GM18502 (cell line): ENCODE measurements around the gene SIRPG.
"Not testable (repeated sequence)": the region's sequence is repeated elsewhere in the genome, so short reads cannot be mapped to it uniquely, and the experiment has no call there.

ENCODE experiments used
- ATAC-seq: cut with Tn5 transposase; IDR thresholded peaks from one replicate; pipeline ENCODE4 v1.9.1; 2021; ENCODE audit warnings: mild to moderate bottlenecking; ENCODE audit not compliant: unreplicated experiment, poor library complexity

Gene SIRPG

DNA sequence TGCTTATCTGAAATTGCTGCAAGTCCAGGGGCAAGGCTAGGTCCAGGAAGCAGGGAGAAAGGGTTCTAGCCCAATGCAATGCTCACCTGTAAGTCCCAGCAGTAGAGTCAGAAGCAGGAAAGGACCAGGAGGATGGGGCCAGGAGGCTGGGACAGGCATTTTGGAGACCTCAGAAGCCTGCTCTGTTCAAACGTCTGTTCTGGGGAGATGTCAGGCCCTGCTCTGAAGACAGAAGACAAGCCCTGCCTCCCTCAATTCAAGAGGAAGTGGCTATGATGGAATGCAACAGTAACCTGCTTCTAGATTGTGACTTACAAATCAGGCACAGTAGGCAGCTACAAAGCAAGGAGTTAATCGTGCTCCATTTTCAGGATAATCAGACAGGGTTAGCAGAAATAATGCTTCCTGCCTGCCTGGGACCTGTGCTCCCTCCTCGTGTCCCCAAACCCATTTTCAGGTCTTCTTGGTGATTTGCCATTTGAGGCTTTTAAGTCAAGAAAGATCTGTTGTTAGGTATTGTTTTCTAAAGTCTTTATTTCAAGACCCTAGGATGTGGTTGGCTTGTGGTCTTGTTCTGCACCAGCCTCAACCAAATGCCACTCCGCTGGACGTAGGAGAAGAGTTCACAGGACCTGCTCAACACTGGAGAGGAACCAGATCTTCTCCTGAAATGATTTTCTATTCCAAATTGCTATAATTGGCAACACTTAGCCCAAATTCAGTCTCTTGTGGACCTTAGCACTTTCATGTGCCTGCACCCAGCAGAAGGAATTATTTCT, at the start of gene SIRPG:
SIRPG (minus strand) TSS at position 224 of the 779 bp plus-strand sequence; CDS start at position 159, 65 bp downstream.
- no peak for ATAC-seq

DNA sequence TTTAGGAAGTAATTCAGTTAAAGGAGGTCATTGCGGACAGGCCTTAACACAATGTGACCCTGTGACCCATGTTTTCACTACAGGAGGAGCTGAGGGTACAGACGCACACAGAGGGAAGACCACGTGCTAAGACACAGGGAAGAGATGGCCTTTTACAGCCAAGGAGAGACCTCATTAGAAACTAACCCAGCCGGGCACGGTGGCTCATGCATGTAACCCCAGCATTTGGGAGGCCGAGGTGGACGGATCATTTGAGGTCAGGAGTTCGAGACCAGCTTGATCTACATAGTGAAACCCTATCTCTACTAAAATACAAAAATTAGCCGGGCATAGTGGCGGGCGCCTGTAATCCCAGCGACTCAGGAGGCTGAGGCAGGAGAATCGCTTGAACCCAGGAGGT, 49.3 kb upstream of the SIRPG start:
- ATAC-seq = not testable (repeated sequence)

DNA sequence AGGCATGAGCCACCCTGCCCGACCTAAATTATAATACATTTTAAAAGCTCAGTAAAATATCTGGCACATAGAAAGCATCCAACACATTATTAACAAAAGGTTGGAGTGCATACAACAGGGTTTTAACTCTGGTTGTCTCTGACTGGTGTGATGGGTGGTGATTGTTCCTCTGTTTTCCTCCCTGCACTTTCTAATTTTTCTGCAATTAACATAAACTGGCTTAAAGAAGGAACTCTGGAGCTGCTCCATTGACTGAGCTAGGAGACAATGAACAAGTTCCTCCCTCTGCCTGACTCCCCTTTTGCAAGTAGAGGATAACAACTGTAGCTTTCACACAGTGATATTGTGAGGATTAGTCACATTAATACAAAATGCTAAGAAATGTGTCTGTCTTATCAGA, 48.5 kb upstream of the SIRPG start:
- no peak for ATAC-seq

DNA sequence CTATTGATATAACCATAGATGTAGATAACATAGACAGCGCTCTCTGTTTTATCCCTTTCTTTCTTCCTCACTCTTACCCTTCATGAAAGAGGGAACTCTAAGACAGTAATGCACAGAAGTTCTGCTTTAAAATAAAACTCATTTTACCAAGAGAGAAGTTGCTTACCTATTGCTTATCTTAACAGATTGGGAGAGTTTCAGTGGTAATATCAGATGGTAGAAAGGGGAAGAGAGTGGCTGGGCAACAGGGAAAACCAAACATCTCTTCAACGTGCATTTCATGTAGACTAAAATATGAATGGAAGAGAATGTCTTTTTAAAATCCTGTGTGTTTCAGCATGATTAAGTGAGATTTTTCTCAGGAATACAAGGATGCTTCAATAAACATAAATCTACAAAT, 45.3 kb upstream of the SIRPG start:
- ATAC-seq = no peak

DNA sequence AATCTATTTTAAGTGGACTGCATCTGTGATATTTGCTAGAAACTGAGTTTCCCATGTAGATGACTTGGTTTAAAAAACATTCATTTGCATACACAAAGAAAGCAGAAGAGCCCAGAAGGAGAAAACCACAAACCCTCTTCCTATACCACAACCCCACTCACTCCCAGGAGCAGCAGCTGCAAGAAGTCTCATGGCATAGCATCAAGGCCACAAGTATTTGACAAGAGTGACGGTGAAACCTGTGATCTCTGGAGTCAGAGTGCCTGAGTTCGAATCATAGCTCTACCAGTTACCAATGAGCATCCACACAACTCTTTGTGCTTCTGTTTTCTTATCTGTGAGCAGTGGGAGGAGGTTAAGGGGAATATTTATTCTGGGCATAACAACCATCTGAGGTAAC, 44.7 kb upstream of the SIRPG start:
- no peak for ATAC-seq

DNA sequence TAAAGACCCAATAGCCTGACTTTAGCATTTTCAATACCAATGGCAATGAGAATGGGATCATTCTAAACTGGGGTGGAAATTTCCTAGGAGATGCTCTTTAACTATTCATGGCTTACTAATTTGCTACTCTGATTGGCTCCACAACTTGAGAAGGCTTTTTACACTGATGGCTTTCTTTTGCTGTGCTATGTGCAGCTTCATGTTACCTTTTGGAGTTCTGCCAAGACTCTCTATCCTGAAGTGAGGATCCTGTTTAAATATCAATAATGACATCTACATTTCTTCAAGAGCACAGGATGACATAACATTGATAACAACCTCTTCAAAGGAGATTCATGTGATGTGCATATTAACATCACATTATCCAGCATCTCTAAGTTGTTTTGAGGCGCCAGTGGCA, 43.4 kb upstream of the SIRPG start:
- no peak for ATAC-seq

DNA sequence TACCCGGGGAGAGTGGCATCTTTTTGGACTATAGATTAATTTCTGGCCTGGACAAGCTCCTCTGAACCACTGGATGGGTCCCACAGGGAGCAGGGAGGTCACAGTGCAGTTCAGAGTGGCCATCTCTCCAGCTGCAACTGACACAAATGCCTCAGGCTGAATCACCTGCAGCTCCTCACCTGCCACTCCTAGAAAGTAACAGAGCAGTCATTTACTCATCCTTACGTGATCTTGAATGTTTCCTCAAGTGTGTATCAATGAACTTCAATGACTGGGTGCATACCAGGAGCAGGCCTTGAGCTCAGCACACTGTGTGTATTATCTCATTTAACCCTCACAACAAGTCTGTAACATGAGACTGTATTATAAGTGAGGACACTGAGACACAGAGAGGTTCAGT, 40.0 kb upstream of the SIRPG start:
- ATAC-seq = no peak

DNA sequence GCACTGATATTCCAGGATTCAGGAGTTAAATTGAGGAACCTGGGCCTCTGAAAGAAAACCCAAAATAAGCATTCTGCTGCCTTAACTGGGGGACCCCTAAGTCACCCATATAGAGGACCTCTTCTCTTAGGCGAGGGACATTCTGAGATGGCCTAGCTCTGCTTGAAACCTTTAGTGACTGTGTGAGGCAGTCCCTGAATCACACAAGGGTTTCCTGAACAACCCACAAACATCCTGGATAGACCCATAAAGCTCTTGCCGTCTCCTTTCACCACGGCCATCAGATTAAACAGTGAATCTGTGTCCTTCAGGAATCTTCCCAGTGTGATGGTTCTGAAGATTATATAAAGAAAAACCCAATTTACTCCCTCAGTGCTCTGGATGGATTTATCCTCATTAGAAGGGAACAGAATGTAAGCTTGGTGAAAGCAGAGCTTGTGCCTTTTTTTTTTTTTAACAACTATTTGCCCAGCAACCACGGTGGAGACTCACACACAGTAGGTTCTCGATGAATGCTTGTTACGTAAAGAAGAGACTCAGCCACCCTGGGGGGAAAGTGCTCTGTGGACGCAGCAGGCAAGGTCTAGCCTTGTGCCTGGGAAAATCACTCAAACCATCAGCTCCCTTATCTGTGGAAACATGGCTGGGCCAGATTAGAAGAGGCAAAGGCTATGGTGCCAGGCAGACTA, 39.1 kb upstream of the SIRPG start:
- no peak for ATAC-seq

DNA sequence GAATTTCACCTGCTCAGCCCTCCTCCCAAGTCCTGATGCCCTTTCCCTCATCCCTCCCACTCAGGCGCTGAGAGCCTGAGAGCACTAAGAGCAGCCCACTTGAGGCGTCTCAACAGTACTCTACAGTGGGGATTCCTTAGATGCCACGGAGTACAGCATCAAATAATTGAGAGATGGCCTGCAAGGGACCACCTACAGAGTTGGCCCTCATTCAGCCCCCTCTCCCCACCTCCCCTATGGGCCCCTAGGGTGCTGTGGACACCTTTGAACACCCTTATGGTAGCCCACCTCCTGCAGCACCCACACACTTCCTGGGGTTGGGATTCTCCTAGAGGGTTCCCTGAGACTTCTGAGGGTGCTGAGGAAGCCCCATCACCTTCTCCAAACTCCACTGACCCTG, 37.1 kb upstream of the SIRPG start:
- ATAC-seq = no peak

DNA sequence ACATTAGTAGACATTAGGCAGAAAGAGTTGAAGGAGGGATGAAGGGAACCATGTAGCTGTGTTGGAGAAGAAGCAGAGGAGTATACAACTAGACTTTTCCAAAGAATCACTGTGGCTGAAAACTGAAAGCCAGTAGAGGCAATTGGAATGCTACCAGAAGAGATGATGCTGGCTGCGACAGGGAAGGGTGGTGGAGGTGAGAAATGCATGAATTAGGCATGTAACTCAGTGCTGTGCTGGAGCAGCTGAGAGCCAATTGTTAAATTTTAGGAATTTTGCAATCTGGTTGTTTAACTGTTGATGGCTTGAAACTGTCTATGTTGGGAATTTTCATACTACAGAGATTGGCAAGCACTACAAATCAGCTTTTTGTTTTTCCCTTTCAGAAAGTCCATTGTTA, 35.8 kb upstream of the SIRPG start:
- no peak for ATAC-seq

DNA sequence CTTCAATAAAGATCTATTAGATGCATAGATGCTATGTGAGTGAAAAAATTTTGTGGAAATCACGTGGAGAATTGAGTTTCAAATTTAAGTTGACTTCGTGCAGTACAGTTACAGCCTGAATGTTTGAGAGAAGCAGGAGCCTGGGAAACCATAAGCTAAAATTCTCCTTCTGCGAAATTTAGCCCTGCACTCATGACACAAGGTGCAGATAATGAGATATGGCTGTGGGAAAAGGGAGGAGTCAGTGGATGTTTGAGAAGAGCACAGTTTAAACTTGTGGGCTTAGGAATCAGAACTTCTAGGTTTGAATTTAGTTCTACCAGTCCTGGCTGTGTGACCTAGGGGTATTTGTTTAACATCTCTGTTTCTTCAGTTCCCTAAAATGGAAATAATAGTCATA, 32.1 kb upstream of the SIRPG start:
- no peak for ATAC-seq

DNA sequence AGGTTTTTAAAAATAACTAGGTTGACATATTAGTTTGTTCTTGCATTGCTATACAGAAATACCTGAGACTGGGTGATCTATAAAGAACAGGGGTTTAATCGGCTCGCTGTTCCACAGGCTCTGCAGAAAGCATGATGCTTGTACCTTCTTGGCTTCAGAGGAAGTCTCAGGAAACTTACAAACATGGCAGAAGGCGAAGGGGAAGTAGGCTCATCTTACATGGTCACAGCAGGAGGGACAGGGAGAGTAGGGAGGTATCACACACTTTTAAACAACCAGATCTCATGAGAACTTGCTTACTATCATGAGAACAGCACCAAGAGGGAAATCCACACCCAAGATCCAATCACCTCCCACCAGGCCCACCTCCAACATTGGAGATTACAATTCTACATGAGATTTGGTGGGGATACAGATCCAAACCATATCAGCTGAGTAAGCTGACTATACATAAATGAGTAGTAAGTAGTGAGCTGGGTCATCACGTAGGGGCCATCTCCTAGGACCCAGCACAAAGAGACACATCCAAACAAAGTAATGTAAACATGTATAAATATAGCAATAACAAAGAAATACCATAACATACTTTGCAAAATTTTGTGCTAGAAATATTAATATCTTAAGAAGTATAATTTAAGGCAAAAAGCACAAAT, 31.4 kb upstream of the SIRPG start:
- no peak for ATAC-seq

DNA sequence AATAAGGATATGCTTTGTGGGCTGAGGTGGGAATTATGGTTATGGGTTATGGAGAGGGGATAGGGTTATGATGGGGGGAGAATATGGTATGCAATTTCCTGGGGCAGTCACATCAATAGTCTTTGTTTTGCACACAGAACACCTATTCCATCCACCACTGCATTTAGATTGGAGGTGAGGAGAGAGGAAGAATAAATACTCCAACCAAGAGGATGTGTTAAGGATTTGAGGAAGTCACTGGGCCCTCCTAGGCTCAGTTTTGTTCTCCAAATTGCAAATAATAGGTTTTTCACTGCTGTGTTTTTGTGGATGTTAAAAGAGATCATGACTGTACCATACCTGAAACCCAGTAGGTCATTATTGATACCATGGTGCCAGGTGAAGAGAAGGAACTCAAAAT, 29.5 kb upstream of the SIRPG start:
- ATAC-seq = no peak

DNA sequence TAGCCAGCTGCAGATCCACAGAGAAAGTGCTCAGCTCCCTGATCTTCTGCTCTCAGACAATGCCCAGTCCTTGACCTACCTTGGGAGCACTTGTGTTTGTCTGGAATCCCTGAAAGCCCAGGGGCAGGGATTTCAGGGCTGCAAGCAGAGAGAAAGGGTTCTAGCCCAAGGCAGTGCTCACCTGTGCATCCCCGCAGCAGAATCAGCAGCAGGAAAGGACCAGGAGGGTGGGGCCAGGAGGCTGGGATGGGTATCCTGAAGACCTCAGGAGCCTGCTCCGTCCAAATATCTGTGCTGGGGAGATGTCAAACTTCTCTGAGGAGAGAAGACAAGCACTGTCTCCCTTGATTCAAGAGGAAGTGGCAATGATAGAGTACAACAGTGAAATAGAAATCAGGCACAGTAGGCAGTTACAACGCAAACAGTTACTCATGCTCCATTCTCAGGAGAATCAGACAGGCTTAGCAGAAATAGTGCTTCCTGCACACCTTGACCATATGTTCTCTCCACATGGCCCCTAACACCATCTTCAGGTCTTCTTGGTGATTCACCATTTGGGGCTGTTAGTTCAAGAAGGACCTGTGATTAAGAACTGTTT, 28.7 kb upstream of the SIRPG start:
- no peak for ATAC-seq

DNA sequence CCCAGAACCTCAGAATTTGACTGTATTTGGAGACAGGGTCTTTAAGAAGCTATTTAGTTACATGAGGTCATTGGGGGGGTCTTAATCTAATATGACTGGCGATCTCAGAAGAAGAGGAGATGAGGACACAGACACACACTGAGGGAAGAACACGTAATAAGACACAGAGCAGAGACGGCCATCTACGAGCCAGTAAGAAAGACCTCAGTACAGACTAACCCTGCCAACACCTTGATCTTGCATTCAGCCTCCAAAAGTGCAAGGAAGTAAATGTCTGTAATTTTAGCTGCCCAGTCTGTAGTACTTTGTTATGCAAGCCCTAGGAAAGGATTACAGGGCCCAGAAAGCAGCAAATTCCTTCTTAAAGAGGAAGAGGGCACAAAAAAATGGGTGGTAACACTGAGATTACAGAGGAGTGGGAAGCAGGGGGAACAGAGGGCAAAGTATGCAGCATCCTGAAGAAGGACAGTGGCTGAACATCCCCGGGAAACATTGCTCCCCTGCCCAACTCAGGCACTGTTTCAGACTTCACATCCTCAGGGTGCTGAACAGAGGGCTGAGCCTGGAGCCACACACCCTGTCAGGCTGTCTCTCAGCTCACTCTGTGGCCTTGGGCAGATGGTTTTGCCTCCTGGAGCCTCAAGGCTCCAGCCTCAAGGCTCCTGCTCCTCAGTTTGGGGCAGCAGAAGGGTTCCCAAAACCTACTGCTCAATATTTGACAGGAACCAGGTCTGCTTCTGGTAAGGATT, 27.9 kb upstream of the SIRPG start:
- ATAC-seq = no peak

DNA sequence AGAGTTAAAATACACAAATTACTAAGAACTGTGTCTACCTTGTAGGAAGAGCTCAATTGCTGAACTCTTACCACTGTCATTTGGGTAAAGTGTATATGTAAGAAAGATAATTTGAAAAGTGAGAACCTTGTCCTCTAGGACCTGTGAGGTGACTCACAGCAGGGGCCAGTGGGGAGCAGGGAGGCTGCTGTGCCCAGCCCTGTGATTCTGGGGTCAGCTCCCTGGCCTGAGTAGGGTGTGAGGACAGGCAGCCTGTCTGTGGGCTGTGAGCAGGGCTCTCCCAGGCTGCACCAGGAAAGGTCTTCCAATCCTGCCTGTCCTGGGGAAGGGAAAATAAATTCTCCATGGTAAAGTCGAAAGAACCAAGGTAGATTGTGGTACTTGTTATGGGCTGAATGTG, 27.3 kb upstream of the SIRPG start:
- ATAC-seq = no peak

DNA sequence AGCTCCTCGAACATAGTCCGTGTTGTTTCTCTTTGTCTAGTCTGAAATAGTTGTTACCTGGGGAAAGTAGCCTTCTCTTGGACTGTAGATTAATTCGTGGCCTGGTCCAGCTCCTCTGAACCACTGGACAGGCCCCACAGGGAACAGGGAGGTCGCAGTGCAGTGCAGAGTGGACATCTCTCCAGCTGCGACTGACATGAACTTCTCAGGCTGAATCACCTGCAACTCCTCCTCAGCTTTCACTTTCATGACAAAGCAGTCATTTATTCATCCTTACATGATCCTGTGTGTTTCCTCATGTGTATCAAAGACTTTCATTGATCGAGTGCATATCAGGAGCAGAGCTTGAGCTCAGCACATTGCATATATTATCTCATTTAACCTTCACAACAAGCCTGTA, 19.1 kb upstream of the SIRPG start:
- no peak for ATAC-seq

DNA sequence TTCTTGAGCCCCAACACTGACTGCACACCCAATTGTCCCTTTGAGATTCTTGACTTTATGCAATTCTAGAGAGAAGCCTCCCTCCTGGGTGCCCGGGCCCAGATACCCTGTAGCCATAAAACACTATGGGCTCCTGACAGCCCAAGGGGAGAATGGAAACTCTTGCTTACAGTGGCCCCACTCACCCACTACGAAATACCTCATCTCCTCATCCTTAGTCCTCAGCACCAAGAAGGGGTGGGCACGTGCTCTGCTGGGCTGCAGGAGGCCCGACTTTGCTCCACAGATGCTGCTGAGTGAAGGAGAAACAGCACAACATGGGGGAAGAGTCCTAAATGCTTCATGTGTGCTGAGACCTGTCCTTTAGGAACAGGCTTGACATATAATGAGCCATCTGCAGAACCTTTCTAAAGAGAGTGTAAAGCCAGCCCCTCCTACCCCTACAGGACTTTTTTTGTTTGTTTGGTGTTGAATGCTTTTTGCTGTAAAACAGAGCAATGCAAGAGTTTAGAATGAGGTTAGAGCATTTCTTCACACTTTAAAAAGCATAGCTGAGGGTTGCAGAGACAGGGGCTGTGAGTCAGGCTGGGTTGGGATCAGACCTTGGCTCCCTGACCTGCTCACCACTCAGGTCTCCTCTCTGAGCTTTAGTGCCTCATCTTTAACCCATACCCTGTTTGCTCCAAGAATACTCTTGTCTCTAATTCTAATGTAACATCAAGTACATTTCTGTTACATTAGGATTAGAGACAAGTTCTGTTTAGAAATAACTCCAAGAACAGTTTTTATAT, 17.6 kb upstream of the SIRPG start:
- ATAC-seq = no peak

DNA sequence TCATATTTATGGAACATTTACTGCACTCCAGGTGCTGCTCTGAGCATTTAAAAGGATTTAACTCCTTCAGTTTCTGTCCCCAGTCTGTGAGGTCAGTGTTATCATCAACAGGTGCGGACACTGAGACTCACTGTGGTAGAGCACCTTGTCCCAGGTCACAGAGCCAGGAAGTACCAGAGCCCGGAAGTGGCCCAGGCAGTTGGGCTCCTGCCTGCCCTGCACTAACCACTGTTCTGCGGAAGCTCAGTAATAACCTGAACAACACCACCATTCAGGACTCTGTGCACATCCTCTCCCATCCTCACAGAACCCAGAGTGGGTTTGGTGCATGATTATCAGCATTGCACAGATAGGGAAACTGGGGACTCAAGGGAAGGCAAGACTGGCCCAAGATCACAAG, 16.8 kb upstream of the SIRPG start:
- ATAC-seq = no peak

DNA sequence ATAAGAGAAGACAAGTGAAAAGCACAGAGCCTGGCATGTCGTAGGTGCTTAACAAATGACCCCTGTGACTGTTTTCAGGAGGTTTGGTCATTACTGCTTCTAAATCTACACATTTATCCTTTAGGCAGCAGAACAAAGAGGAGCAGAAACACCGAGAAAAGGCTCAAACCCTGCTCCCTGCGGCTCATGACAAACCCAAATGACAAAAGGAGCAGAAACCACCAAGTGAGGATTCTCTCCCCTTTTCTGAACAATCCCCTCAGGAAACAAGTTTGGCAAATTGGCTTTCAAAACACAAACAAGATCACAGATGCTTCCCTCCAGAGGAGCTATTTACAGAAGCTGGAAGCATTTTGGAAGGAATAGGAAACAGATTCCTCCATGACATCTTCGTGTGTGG, 15.8 kb upstream of the SIRPG start:
- no peak for ATAC-seq
